Amniotic epithelial cell (primary cell): Measurements from ENCODE around the gene SPRYD3.

Experiments used
- DNase-seq: peaks from one replicate; pipeline ENCODE4 v3.0.0-alpha.2; 2010; ENCODE audit warnings: low read depth

Gene SPRYD3

GRCh38 chr12:53062977-53063707 is 16.0 kb downstream of the SPRYD3 start:
- DNase-seq: no peak

GRCh38 chr12:53062011-53062961 is 16.9 kb downstream of the SPRYD3 start:
- no peak for DNase-seq

- DNase-seq: no peak
Observed at GRCh38 chr12:53061404-53062010, 17.7 kb downstream of the SPRYD3 start.

GRCh38 chr12:53060721-53061276 is 18.4 kb downstream of the SPRYD3 start:
- DNase-seq: no peak

GRCh38 chr12:53060064-53060720 is 19.0 kb downstream of the SPRYD3 start:
- DNase-seq: no peak

- DNase-seq: no peak
Observed at GRCh38 chr12:53059434-53060063, 19.6 kb downstream of the SPRYD3 start.

GRCh38 chr12:53058674-53059433 is 20.3 kb downstream of the SPRYD3 start:
- DNase-seq: no peak

- no peak for DNase-seq
Observed at GRCh38 chr12:53057816-53058500, 21.2 kb downstream of the SPRYD3 start.

- DNase-seq: no peak
Observed at GRCh38 chr12:53056901-53057300, 22.3 kb downstream of the SPRYD3 start.

- DNase-seq: peak; percentile 43
Observed at GRCh38 chr12:53056296-53056695, 22.9 kb downstream of the SPRYD3 start.

- DNase-seq: no peak
Observed at GRCh38 chr12:53055471-53056266, 23.5 kb downstream of the SPRYD3 start.

GRCh38 chr12:53054112-53054878 is 24.9 kb downstream of the SPRYD3 start:
- peak; percentile 86 for DNase-seq

- peak; percentile 55 for DNase-seq
Observed at GRCh38 chr12:53053218-53054111, 25.7 kb downstream of the SPRYD3 start.

- peak; percentile 68 for DNase-seq
Observed at GRCh38 chr12:53052419-53053217, 26.6 kb downstream of the SPRYD3 start.

GRCh38 chr12:53051881-53052412 is 27.2 kb downstream of the SPRYD3 start:
- DNase-seq: no peak
